IPS-20b (cell line): ENCODE measurements around the gene SLC12A7.

Source experiments
- H3K27ac ChIP-seq: one replicate; pipeline ENCODE4 v1.5.1; 2013; ENCODE audit warnings: low read length
- H3K27me3 ChIP-seq: 2 replicates; pipeline ENCODE4 v1.6.1; 2013; ENCODE audit warnings: mild to moderate bottlenecking, low read length, inconsistent platforms; ENCODE audit not compliant: insufficient read depth
- H3K36me3 ChIP-seq: 2 replicates; pipeline ENCODE4 v1.6.1; 2013; ENCODE audit warnings: low read depth, mild to moderate bottlenecking, inconsistent platforms, low read length, moderate library complexity; ENCODE audit not compliant: insufficient read depth
- H3K4me1 ChIP-seq: 2 replicates; pipeline ENCODE4 v1.6.1; 2013; ENCODE audit warnings: mild to moderate bottlenecking, control low read depth, inconsistent platforms, low read length, moderate library complexity; ENCODE audit not compliant: insufficient read depth
- H3K4me3 ChIP-seq: 2 replicates; pipeline ENCODE4 v1.5.1; 2013; ENCODE audit warnings: mild to moderate bottlenecking, low read length, inconsistent platforms
- H3K9ac ChIP-seq: 2 replicates; pipeline ENCODE4 v1.6.1; 2013; ENCODE audit warnings: low read depth, mild to moderate bottlenecking, inconsistent platforms, low read length, moderate library complexity
- H3K9me3 ChIP-seq: 2 replicates; pipeline ENCODE4 v1.6.1; 2013; ENCODE audit warnings: mild to moderate bottlenecking, low read depth, low read length, inconsistent platforms; ENCODE audit not compliant: insufficient read depth

The SLC12A7 gene

GRCh38 chr5:1059884-1060263 is 52.0 kb downstream of the SLC12A7 start:
- Histone ChIP-seq H3K4me3 (no peak overlapping the region), H3K4me1 (no peaks in the 10 kb centered on the region), H3K9ac (no peak overlapping the region), H3K27ac (no peak overlapping the region), H3K27me3 (no peaks in the 10 kb centered on the region), H3K9me3 (no peaks in the 10 kb centered on the region), H3K36me3 (peaks cover 43% of the 10 kb centered on the region)

GRCh38 chr5:1058988-1059883 is 52.6 kb downstream of the SLC12A7 start:
- Histone ChIP-seq H3K27me3 (no peaks in the 10 kb centered on the region), H3K9ac (no peak overlapping the region), H3K4me3 (no peak overlapping the region), H3K9me3 (no peaks in the 10 kb centered on the region), H3K27ac (no peak overlapping the region), H3K36me3 (peaks cover 49% of the 10 kb centered on the region), H3K4me1 (no peaks in the 10 kb centered on the region)

GRCh38 chr5:1058083-1058945 is 53.5 kb downstream of the SLC12A7 start:
- Histone ChIP-seq H3K9me3 (no peaks in the 10 kb centered on the region), H3K27ac (no peak overlapping the region), H3K4me3 (no peak overlapping the region), H3K9ac (no peak overlapping the region), H3K36me3 (peaks cover 56% of the 10 kb centered on the region), H3K27me3 (no peaks in the 10 kb centered on the region), H3K4me1 (no peaks in the 10 kb centered on the region)

- Histone ChIP-seq H3K4me3 (no peak overlapping the region), H3K27ac (no peak overlapping the region), H3K36me3 (peaks cover 55% of the 10 kb centered on the region), H3K4me1 (no peaks in the 10 kb centered on the region), H3K9ac (no peak overlapping the region), H3K9me3 (no peaks in the 10 kb centered on the region), H3K27me3 (no peaks in the 10 kb centered on the region)
Measured at GRCh38 chr5:1057485-1058082, 54.3 kb downstream of the SLC12A7 start.

- Histone ChIP-seq H3K9ac (no peak overlapping the region), H3K36me3 (peaks cover 60% of the 10 kb centered on the region), H3K4me1 (no peaks in the 10 kb centered on the region), H3K27ac (no peak overlapping the region), H3K4me3 (no peak overlapping the region), H3K27me3 (no peaks in the 10 kb centered on the region), H3K9me3 (no peaks in the 10 kb centered on the region)
Measured at GRCh38 chr5:1056611-1057484, 55.0 kb downstream of the SLC12A7 start.

- H3K27me3 ChIP-seq = no peaks in the 10 kb centered on the region
- H3K36me3 ChIP-seq = peaks cover 66% of the 10 kb centered on the region
- no peaks in the 10 kb centered on the region for H3K4me1 ChIP-seq
- H3K4me3 ChIP-seq = no peak overlapping the region
- no peaks in the 10 kb centered on the region for H3K9me3 ChIP-seq
- H3K27ac ChIP-seq = no peak overlapping the region
- H3K9ac ChIP-seq = no peak overlapping the region
Measured at GRCh38 chr5:1055896-1056610, 55.8 kb downstream of the SLC12A7 start.

GRCh38 chr5:1054799-1055775 is 56.8 kb downstream of the SLC12A7 start:
- H3K36me3 ChIP-seq = peaks cover 63% of the 10 kb centered on the region
- H3K27ac ChIP-seq = no peak overlapping the region
- no peaks in the 10 kb centered on the region for H3K27me3 ChIP-seq
- H3K9ac ChIP-seq = no peak overlapping the region
- no peaks in the 10 kb centered on the region for H3K9me3 ChIP-seq
- H3K4me3 ChIP-seq = no peak overlapping the region
- H3K4me1 ChIP-seq = no peaks in the 10 kb centered on the region

- no peak overlapping the region for H3K4me3 ChIP-seq
- H3K4me1 ChIP-seq = no peaks in the 10 kb centered on the region
- no peak overlapping the region for H3K27ac ChIP-seq
- H3K27me3 ChIP-seq = no peaks in the 10 kb centered on the region
- H3K9me3 ChIP-seq = no peaks in the 10 kb centered on the region
- H3K36me3 ChIP-seq = peaks cover 55% of the 10 kb centered on the region
- H3K9ac ChIP-seq = no peak overlapping the region
Measured at GRCh38 chr5:1054018-1054798, 57.7 kb downstream of the SLC12A7 start.

GRCh38 chr5:1053391-1054017 is 58.4 kb downstream of the SLC12A7 start:
- Histone ChIP-seq H3K27ac (no peak overlapping the region), H3K36me3 (peaks cover 53% of the 10 kb centered on the region), H3K4me1 (no peaks in the 10 kb centered on the region), H3K9me3 (no peaks in the 10 kb centered on the region), H3K27me3 (no peaks in the 10 kb centered on the region), H3K4me3 (no peak overlapping the region), H3K9ac (no peak overlapping the region; the same call in 1 of the 2 replicates)
